GM19452 (cell line): ENCODE measurements around the gene INSYN2B.
"Not testable (repeated sequence)": the region's sequence is repeated elsewhere in the genome, so short reads cannot be mapped to it uniquely, and the experiment has no call there.

Experiments used
- ATAC-seq: cut with Tn5 transposase; IDR thresholded peaks from one replicate; pipeline ENCODE4 v1.9.1; 2021; ENCODE audit not compliant: unreplicated experiment

Gene INSYN2B

DNA sequence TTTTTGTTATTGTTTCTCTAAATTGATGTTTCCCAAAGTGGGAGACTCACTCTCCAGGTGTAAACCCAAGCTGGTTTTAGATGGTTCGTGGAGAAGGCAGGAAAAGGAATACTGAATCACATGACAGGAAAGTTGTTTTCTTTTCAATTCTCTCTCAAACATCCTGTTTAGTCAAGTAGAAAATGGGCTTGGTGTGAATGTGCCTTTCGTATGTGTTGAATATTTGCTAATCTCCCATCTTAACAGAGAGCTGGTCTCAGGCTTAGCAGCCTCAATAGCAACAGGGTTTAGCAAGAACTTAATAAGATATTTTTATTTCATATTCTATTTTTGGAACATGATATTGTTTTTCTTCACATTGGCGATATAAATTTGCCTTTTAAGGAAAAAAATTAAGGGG, 119.7 kb downstream of the INSYN2B start:
- peak; percentile 58 for ATAC-seq

DNA sequence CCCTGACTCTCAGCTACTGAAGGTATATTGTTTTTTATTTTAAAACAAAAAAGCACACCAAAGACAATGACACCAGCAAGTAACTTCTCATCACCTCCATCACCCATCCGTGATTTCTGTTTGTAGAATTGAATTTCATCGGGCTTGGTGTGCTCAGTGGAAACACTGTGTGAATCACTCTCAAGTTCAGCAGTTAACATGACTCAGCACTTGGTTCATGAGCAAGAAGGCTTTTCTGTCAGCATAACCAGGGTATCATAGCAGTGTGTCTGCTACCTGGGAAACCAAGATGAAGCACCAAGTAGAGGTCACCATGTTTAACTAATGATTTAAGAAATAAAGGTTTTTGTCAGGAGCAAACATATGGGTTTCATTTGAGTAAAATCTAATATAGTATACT, 123.7 kb downstream of the INSYN2B start:
- ATAC-seq, result no peak

DNA sequence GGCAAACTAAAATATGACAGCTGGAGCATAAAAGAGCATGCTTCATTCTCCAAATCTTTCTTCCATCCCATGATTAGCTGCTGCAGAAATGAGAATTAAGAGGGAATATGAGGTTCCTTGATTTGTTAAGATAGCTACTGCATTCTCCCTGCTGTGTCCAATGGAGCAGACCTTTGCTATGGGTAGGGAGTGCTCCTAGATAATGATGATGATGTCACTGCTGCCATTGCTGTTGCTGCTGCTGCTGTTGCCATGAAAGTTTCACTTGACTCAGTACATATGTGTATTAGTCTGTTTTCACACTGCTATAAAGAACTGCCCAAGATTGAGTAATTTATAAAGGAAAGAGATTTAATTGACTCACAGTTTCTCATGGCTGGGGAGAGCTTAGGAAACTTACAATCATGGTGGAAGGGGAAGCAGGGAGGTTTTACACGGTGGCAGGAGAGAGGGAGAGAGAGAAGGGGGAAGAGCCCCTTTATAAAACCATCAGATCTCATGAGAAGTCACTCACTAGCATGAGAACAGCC, 128.9 kb downstream of the INSYN2B start:
- no peak for ATAC-seq

DNA sequence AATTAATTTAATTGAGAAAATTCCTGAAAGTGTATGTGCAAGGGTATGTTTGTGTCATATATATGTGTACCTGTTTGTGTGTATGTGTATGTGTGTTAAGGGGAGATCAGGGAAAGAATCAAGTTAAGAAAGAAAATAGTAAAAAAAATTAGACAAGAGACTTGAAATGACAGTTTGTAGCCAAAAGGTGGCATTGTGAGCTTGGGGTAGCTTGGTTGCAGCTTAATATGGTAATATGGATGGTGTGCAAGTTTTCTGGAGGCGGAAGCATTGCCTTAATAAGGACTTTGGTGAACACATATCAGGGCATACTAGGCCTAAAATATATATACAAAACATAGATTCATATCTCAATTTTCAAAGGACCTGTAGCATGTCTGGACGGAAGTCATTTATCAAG, 129.9 kb downstream of the INSYN2B start:
- ATAC-seq, result no peak

DNA sequence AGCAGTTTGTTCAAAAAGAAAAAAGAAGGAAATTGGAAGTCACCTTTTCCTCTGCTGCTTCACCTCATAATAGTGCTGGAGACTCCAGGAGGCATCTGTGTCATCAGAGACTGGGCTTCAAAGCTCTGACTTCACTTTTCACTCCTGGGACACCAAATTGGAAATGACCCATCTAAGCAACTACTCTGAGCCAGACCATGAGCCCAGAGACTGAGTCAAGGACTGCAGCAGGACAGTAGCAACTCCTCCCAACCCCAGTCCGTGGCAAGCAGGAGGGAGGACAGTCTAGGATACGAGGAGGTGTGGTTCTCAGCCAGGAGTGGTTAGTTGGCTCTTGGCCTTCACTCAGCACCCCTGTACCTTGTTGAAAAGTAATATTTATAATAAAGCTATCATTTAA, 131.5 kb downstream of the INSYN2B start:
- ATAC-seq, result no peak

DNA sequence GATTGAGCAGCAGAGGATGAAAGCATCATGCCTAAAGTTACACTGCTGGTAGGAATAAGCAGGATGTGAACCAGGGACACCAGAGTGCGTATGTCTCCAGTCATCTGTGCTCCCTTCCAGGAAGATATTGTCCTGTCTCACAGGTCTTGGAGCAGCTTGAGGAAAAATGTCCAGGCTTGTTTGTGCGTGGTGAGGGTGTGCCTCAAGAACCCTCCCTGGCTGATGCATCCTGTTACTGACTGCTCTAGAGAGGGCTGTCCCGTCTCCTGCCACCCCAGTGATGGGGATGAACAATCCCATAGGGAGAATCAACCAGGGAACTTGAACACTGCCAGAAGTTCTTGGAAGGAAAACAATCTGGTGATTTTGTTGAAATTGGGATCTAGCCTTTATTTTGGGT, 132.0 kb downstream of the INSYN2B start:
- ATAC-seq, result no peak

DNA sequence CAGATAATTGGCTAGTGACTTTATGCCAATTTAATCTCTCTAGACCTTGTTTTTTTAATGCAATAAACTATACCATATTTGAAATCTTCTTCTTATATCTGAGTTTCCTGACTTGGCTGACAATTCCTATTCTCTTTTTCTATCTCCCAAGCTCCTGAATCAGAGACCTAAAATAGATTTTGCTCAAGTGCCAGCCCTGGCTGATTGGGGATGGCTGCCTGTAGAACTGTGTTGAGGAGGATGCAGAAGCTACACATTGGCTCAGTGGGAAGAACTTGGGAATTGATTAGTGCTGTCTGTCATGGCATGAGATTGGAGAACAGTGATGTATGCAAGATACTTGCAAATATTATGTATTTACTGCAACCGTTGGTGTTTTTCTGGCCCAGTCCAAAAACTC, 132.8 kb downstream of the INSYN2B start:
- no peak for ATAC-seq

DNA sequence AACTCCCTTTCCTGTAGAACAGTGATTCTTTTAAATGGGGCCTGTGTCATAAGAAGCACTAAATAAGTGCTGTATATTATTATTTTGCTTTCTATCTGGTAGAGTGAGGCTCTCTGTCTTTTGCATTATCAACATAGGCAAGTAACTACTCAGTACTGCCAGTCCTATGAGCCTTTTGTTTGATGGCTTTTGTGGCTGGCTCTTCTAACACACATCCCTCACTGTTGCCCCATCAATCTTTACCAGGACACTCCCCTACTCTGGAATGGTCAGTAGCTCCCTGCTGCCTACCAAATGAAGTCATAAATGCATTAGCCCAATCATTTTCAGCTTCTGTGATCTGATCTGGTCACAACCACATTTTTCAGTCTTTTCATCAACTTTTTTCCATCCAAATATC, 137.6 kb downstream of the INSYN2B start:
- ATAC-seq, result no peak

DNA sequence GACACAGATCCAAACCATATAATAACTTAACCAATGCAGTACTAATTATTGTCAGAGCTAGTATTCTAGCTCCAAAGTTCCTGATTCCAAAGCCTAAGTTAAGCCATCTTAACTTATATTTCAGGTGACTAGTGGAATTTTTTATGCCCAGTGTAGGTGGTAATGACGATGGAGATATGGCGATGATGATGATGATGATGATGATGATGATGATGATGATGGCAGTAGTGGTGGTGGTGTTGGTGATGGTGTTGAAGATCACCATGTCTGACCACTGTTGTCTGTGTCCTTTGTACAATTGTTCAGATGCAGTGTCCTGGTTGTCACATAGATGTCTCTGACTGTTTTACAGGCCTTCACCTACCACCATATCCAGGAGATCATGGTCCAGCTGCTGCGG, 139.9 kb downstream of the INSYN2B start:
- no peak for ATAC-seq

DNA sequence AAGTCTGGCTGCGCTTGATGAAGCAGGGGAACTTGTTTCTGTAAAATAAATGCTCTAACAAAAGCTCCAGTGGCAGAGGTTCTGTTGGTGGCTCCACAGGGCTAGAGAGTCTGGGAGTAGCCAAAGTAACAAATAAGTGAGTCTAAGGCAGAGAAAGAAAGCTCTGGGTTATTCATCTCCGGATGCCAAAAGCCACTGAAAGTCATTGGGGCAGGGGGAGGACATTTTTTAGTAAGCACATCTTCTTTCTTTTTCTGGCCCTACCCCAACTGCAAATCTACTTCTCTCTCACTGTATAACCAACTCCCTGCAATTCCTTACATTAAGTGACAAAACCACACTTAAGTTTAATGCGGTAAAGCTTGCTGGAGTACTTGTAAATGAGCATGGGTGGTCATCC, 141.6 kb downstream of the INSYN2B start:
- peak; percentile 91 for ATAC-seq

DNA sequence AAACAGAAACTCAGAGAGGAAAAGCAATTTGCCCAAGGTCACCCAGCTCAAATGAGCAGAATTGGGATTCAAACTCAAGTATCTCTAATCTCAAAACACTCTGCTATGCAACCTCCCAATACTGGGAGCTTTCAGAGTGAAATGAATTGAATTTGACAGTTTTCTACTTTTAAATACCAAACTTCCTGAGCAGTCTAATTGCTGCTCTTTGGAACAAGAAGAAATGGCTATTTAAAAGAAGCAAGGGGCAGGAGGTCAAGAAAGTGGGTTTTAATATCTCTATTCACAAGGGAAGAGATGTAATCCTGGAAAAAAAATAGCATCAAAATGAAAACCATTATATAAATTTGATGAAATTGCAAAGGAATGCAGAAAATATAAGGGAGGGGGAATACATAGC, 142.6 kb downstream of the INSYN2B start:
- ATAC-seq, result no peak

DNA sequence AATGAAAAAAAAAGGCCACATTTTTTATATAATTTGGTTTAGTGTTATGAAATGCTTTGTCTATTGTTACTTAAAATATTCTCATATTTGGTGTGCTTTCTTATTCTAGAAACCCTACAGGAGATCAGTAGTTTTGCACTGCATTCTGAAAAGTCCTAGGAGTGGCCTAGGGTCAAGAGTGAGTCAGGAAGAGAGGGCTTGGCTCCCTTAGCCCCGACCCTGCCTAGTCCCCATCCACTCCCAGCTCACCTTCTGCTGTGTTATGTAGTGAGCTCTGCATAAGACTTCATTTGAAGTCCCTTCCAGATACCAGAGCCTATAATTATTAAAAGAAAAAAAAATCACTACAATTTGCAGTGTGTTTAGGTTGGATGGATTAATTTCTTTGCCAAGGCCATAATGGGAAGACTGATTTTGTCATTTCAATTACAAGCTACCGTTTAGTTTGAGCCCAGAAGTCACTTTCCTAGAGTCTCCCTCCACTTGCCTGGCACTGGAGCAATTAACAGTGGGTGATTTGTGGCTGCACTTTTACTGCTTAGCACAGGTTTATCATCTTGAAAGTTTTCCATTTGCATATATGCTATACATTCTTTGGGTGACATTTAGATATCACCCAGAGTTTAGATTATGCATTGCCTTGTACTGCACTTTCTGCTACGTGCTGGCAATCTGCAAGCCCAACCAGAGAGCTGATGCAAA, 143.3 kb downstream of the INSYN2B start:
- no peak for ATAC-seq

DNA sequence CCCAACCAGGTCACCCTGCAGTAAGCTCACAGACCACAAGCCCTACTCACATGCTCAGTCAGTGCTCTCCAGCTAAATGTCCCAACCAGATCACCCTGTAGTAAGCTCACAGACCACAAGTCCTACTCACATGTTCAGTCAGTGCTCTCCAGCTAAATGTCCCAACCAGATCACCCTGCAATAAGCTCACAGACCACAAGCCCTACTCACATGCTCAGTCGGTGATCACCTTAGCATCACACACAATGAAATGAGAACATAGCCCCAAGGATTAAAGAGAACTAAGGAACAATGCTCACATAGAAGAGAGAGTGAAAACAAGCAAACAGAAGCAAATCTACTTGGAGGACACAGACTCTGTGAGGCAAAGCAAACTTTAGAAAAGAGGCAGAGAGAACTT, 145.8 kb downstream of the INSYN2B start:
- ATAC-seq, result not testable (repeated sequence)

DNA sequence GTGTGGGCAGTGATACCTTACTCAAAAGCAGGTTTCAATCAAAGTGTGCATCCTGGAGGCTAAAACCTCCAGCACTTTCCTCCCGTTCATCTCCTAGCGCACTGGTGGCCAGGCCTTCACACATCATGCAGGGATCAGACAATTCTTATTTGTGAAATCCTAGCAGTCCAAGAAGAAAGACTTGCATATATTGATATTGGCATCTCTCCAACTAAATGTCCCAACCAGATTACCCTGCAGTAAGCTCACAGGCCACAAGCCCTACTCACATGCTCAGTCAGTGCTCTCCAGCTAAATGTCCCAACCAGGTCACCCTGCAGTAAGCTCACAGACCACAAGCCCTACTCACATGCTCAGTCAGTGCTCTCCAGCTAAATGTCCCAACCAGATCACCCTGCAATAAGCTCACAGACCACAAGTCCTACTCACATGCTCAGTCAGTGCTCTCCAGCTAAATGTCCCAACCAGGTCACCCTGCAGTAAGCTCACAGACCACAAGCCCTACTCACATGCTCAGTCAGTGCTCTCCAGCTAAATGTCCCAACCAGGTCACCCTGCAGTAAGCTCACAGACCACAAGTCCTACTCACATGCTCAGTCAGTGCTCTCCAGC, 146.5 kb downstream of the INSYN2B start:
- ATAC-seq, result not testable (repeated sequence)

DNA sequence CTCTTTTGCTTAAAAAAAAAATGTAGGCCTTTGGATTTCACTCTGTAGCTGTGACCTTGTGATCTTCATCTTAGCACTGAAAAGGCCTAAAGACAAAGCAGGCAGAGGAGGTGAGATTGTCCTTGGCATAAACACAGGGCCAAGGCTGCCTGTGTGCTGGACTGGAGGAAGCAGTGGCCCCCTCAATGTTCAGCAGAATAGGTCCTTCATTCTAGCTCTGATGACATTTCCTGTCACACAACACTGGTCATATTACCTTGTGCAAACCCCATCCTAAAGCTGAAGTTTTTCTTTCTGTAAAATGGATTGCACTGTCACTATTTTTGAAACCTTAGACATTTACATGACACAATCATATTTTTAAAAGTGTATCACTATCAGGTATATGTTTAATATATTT, 147.4 kb downstream of the INSYN2B start:
- ATAC-seq, result no peak

DNA sequence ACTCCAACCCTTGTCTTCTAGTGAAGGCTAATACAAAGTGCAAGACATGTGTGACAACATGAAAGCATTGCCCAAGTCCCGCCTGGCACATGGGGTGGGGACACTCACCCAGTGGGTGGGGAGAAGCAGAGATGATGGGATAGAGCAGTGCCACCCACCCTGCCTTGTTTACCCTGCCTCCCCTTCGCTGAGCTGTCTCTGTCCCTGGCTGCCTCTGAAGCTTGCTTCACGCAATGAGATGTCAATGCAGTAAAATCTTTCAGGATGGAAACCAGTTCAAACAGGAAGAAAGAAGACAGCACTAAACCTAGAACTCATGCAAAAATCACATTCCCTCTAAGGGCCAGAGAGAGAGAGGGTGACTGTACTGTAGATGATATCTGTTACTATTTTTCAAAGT, 148.0 kb downstream of the INSYN2B start:
- ATAC-seq, result no peak

DNA sequence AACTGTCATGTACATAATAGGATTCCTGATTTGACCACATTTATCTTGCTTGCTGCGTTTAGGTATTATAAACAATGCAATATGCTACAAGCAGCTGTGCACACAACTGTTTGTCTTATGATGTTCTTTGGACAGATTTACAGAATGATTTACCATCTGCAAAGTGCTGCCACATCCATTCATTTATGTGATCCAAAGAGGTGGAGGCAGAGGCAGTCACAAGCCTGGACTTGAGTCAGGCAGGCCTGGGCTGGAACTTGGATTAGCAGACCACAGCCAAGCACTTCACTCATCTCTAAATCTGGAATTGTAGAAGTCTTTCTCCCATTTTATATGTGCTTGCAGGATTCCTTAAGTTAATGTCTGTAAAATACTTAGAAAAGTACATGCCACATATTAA, 149.0 kb downstream of the INSYN2B start:
- no peak for ATAC-seq

DNA sequence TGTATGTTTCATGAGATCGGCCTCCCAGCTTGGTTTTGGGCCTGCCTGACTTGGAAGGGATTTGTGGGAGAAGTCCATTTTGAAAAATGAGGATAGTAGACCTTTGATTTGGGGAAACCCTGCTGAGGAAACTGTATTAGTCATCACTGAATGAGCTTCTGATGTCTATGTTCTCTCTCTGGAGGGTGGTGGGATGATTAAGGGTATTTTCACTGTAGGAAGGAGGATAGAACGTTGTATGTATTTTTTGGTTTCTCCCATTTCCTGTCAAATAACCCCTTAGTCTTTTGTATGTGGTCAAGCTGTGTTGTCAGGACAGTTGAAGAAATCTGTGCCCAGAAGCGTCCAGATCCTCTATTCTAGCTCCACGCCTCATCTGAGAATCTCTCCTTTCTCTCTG, 151.9 kb downstream of the INSYN2B start:
- ATAC-seq, result no peak

DNA sequence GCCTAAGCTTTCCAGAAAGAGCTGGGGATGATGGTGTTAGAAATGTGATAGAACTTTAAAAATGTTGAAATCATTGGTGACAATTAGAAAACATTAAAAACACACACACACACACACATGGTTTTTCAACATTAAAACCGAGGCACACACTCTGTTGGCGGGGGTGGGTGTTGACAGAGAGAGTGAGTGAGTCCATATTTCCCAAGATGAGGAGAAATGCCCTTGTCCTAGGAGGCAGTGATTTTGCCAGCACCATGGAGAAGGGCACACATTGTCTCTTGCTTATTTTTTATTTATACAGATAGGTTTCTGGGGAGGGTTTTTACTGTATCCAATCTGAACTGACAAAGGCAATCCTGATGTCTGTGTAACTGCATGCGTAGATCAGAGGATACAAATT, 152.5 kb downstream of the INSYN2B start:
- ATAC-seq, result no peak

DNA sequence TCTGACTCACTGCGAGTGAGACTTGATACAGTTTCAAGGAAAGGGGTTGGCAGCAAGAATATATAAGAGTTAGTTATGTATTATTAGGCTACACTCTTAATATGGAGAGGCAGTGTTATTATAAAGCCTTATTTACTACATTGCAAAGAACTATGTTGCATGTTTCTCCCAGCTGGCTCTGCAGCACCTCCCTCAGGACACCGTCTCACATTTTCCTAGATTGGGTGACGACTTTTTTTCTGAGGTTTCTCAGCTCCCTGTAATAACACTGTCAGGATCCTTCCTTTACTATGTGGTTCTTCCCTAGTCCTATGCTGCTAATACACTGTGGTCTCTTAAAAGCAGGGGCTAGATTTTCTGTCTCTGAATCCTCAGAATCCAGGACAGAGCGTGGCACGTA, 153.7 kb downstream of the INSYN2B start:
- ATAC-seq, result no peak

DNA sequence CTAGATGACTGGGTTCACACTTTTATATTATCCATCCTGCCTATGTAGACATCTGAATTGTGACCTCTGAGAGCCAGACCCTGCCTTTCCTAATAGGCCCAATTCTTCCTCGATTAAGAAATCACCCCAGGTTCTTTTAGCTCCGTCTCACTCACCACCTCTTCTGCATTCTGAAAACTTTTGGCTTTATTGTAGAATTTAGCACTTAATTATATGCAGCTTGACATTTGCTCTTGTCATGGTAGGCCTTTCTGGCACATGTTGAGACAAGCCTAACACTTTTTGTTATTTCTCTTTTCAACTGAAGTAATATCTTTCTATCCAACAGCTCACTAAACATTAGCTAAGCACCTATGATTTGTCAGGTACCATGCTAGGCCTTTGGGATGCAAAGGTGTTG, 163.3 kb downstream of the INSYN2B start:
- ATAC-seq, result no peak

DNA sequence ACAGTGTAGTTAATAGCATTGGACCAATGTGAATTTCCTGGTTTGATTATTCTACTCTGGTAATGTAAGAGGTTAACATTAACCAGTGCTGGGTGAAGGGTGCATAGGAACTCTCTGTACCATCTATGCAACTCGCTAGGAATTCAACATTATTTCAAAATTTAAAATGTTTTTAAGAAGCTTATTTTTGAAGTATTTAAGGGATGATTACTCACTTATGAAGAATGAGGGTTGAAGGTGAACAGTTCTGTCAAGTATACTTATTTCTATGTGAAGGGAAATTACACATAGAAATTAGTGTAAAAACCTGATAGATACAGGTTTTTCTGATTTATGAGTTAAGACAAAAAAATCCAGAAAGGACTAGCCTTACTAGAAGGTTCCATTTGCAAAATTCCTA, 165.8 kb downstream of the INSYN2B start:
- no peak for ATAC-seq
